8988T (cell line): ENCODE data around the gene WDPCP.
"Not testable (repeated sequence)": the region's sequence is repeated elsewhere in the genome, so short reads cannot be mapped to it uniquely, and the experiment has no call there.

ENCODE experiments used
- DNase-seq: peaks from one replicate; pipeline ENCODE4 v3.0.0; 2011

WDPCP gene

DNA sequence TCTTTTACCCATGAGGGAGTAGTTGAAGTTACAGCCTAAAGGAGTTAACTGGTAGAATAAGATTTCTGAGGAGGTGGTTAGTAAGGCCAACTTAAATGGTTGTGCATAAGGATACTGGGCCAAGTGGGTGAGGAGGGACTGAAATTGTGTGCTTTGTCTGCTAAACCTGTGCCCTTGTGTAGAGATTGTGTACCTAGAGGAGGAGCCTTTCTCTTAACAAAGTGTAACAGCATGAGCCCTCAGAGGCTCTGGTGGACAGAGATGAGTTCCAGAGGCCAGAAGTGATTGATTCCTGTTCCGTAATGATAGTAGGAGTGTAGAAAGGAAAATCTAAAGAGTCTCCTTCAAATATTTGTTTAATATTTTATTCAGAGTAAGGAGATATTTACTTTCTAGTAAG, 494.8 kb downstream of the WDPCP start:
- DNase-seq = no peak

DNA sequence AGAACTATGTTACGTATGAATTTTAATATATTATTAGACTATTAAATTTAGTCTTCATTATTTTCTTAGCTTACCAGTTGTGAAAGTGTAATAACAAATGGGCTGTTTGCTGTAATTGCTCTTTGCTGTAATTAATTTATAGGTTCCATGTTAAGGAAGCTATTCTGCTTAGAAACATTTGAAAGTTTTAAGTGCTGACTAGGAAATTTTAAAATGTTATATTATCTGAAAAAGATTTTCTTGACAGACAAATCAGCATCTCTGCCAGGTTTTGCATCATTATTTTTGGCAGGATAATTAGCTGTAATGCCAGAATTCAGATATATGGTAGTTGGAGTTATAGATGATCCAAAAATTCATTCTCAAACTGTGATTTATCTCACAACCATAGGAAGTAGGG, 495.4 kb downstream of the WDPCP start:
- no peak for DNase-seq

DNA sequence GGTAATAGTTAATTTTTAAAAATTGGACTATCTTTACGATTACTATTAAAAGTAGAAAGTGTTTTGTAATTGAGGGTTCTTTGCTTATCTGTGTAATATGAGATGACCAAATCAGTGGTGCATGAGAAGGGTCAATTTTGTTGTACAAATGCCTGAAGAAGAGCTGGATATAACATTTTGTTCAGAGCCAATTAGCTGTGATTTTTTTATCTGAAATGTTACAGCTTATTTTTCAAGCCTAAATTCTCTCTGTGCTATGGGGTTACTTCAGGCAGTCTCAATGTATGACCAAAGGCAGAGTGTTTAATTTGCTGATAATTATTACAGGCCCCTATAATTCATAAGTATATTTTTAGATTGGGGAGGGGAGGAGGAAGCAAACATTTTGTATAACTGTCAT, 495.9 kb downstream of the WDPCP start:
- DNase-seq = no peak

DNA sequence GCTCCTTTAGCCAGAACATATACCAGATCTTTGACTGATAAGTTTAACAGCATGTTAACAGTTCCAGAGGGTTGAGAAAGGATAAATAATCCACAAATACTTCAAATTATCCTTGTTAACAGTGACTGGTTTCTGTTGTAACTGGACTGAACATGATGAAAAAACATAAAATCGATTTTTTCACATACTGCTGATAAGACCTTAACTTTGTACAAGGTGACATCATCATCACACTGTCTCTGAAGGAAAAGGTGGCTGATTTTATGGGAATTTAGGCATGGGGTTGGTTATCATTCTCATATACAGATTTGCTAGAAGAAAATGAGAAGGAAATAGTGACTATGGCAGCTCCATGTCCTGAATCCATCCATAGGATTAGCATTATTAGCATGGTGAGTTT, 501.6 kb downstream of the WDPCP start:
- DNase-seq = no peak

DNA sequence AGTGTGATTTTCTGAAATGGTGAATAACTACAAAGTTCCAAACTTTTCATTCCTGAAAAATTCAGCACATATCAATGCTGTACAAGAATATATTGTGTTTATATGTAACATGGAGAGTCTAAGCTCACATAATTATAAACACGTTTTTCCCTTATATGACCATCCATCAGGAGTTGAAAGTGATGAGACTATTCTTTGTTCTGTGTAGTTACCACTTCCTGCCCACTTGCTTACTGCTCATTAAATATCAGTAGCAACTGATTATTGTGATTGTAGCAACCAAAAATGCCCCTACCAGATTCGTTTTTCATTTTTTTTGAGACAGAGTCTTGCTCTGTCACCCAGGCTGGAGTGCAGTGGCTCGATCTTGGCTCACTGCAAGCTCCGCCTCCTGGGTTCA, 506.9 kb downstream of the WDPCP start:
- no peak for DNase-seq

DNA sequence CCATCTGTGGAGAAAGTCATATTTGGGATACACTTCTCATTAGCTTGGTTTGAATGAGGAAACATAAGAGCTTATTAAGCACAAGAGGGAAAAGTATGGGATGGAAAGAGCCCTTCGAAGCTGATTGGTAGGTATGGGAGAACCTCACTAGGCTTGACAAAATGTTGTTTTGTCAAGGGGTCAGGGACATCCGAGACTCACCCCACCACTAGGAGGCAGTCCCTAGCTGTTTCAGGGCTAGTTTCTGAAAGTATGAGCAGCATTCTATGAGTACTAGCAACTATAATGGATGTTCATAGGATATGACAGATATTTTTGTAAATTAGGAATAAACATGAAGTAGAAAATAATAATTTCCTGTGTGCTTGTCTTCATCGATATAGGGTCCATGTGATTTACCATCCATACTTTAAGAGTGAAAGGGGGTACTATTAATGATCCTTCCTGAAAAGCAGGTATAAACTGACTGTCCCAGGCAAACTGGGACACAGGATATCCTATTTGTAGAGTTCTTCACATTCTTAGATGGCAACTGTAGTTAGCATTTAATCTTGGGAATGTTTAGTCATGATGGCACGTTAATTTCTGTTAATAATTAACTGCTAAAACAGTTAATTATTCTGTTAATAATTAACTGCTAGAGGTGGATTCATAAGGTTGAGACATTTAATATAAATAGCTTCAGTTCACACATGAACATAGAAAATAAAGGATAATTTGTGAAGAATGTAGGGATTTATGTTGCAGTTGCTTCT, 509.2 kb downstream of the WDPCP start:
- DNase-seq = no peak

DNA sequence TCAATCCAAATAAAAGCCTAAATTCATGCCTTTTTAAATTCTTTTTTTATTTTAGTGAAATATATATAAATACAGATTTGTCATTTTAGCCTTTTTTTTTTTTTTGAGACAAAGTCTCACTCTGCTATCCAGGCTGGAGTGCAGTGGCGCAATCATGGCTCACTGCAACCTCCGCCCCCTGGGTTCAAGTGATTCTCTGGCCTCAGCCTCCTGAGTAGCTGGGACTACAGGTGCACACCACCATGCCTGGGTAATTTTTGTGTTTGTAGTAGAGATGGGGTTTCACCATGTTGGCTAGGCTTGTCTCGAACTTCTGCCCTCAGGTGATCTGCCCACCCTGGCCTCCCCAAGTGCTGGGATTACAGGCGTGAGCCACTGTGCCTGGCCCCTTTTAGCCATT, 513.9 kb downstream of the WDPCP start:
- not testable (repeated sequence) for DNase-seq

DNA sequence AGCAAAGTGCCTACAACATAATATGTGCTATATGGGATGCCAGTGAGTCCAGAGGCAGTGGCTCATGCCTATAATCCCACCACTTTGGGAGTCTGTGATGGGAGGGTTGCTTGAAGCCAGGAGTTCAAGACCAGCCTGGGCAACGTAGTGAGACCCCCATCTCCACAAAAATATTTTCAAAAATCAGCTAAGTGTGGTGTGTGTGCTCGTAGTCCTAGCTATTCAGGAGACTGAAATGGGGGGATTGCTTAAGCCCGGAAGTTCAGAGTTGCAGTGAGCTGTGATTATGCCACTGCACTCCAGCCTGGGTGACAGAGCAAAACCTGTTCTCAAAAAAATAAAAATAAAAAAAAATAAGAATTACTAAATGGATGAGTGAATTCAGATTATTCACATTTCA, 514.3 kb downstream of the WDPCP start:
- DNase-seq = no peak

DNA sequence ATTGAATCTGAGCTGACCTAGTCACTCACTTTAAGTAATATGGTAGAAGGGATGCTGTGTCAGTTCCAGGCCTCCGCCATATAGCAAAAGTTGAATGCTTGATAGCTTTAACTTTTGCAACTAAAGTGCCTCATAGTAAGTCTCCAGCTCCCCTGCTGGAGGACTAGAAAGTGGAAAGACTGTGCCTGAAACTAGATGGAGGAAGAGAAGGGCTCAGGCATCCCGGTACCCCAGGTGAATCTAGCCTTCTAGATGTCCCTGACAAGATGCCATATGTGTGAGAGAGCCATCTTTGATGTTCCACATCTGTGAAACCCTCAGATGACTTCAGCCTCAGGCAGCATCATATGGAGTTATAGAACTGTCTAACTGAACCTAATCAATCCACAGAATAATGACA, 516.6 kb downstream of the WDPCP start:
- no peak for DNase-seq
